ENCODE results near the gene FCHO1. TPM values are rescaled to one million over a fixed set of nuclear protein-coding genes. Genes with fewer than 3 reads are reported as not detected.

FCHO1 gene
- total RNA-seq, result 0.73 and 1.2 TPM in 2 replicates

GRCh38 chr19:17751103-17751911 lies at the start of gene FCHO1:
FCHO1 (plus strand) TSS chr19:17751477; CDS start chr19:17755165, 3,688 bp downstream.

GRCh38 chr19:17718947-17719711 lies 32.1 kb upstream of the FCHO1 start, which contains the start of gene MAP1S:
MAP1S (plus strand) TSS chr19:17719480; CDS start chr19:17719503, 23 bp downstream.

GRCh38 chr19:17794731-17795494 lies 43.6 kb downstream of the FCHO1 start, which contains the start of gene B3GNT3:
B3GNT3 (plus strand) TSS chr19:17795138; CDS start chr19:17807808, 12,670 bp downstream.

GRCh38 chr19:17821190-17821589 lies 69.9 kb downstream of the FCHO1 start, which contains the start of gene INSL3:
INSL3 (minus strand) TSS chr19:17821519; CDS start chr19:17821506, 13 bp downstream.

Other genes starting within 250 kb of the FCHO1 start
- gene PGLS, start 239.8 kb upstream of the FCHO1 start, total RNA-seq, result 49.9 and 60.6 TPM in 2 replicates
- gene COLGALT1, start 195.8 kb upstream of the FCHO1 start, total RNA-seq, result 104 and 126 TPM in 2 replicates
- under 0.01 and 0.39 TPM in 2 replicates for gene UNC13A, start 63.1 kb upstream of the FCHO1 start, total RNA-seq
- 25.4 and 29.7 TPM in 2 replicates for gene MAP1S, start 32.0 kb upstream of the FCHO1 start, total RNA-seq
- gene B3GNT3, start 43.7 kb downstream of the FCHO1 start, total RNA-seq, result not detected in 2 replicates
- not detected in 2 replicates for gene INSL3, start 70.0 kb downstream of the FCHO1 start, total RNA-seq
- gene JAK3, start 96.5 kb downstream of the FCHO1 start, total RNA-seq, result 0.78 and 2.2 TPM in 2 replicates
- 931 and 1,160 TPM in 2 replicates for gene RPL18A, start 108.4 kb downstream of the FCHO1 start, total RNA-seq
- gene SLC5A5, start 120.5 kb downstream of the FCHO1 start, total RNA-seq, result not detected in 2 replicates
- gene CCDC124, start 181.5 kb downstream of the FCHO1 start, total RNA-seq, result 28.7 and 30.5 TPM in 2 replicates
- gene KCNN1, start 215.6 kb downstream of the FCHO1 start, total RNA-seq, result not detected in 2 replicates